ENCODE data around the gene ZNF646.

DNA sequence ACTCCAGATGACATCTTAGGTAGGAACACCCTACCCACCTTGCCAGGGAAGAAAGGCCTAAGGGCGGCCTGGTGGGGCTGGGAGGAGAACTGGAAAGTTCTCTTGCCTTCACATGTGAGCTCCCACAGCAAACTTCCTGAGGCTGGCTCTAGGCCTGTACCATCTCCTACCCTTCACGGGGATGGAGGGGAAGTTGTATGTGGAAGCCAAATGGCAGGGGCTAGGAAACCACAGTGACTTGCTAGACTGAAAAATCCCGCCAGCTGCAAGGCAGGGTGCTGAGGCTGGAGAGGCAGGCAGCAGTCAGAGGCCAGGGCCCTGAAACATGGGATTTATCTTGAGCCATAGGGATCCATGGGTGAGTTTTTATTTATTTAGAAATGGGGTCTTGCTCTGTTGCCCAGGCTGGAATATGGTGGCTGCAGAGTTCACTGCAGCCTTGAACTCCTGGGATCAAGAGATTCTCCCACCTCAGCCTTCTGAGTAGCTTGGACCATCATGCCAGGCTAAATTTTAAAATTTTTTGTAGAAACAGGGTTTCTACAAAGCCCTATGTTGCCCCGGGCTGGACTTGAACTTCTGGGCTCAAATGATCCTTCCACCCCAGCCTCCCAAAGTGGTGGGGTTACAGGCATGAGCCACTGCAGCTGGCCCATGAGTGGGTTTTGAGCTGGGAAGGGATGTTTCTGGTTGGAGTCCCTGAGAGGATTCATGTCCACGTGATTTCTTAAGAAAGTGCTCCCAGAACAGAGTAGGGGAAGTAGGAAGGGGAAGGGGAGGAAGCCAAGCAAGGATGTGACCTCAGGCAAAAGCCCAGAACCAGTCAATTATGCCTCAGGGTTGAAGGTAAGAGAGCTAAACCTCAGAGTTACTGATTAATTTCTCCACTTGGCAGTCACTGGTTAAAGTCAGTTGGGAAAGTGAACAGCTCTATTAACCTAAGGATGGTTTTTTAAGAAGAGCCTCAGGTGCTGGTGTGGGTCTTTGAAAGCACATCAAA, 39.2 kb downstream of the ZNF646 start:
- TF ChIP-seq, protein P1, sequence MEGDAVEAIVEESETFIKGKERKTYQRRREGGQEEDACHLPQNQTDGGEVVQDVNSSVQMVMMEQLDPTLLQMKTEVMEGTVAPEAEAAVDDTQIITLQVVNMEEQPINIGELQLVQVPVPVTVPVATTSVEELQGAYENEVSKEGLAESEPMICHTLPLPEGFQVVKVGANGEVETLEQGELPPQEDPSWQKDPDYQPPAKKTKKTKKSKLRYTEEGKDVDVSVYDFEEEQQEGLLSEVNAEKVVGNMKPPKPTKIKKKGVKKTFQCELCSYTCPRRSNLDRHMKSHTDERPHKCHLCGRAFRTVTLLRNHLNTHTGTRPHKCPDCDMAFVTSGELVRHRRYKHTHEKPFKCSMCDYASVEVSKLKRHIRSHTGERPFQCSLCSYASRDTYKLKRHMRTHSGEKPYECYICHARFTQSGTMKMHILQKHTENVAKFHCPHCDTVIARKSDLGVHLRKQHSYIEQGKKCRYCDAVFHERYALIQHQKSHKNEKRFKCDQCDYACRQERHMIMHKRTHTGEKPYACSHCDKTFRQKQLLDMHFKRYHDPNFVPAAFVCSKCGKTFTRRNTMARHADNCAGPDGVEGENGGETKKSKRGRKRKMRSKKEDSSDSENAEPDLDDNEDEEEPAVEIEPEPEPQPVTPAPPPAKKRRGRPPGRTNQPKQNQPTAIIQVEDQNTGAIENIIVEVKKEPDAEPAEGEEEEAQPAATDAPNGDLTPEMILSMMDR (IDR thresholded peaks at IDR 0.05; ENCODE audit: insufficient read depth, low read depth, low read length), result no peak
- TF ChIP-seq EZH2 (IDR thresholded peaks at IDR 0.05; ENCODE audit: insufficient read depth, low read length), result no peak
